Gastroesophageal sphincter (tissue), 3 donors: Measurements from ENCODE around the gene CXADR.

Source experiments
- CTCF ChIP-seq, 4 experiments: fragments of 200-600 bp in 2 of 4; fragments of 450-650 bp in 2 of 4; sonication (generic) in 1 of 4; IDR thresholded peaks; one replicate each; pipeline ENCODE4 v1.5.1; 2017 to 2019; ENCODE audit warnings: antibody characterized with exemption in 4 of 4, mild to moderate bottlenecking in 2 of 4, moderate library complexity in 2 of 4
- POLR2A ChIP-seq, 2 donors: fragments of 450-650 bp; IDR thresholded peaks; one replicate each; pipeline ENCODE4 v1.6.1; 2017; ENCODE audit warnings: antibody characterized with exemption in 2 of 2, mild to moderate bottlenecking in 2 of 2, moderate library complexity in 1 of 2
- POLR2AphosphoS5 ChIP-seq: sonication (generic); formaldehyde crosslinking; IDR thresholded peaks from one replicate; pipeline ENCODE4 v1.6.1; 2017; ENCODE audit warnings: antibody characterized with exemption

GRCh38 chr21:17631195-17631594 is 118.4 kb downstream of the CXADR start:
- TF ChIP-seq POLR2A (IDR thresholded peaks at IDR 0.05): no peak
- no peak for TF ChIP-seq CTCF (IDR thresholded peaks at IDR 0.05)
- no peak for TF ChIP-seq POLR2AphosphoS5
